Urinary bladder (tissue), 4 donors: ENCODE data around the gene CLHC1. TPM values are rescaled to one million over a fixed set of nuclear protein-coding genes. Genes with fewer than 3 reads are reported as not detected.
"Not testable (repeated sequence)": the region's sequence is repeated elsewhere in the genome, so short reads cannot be mapped to it uniquely, and the experiment has no call there.

Source experiments
- DNase-seq: peaks from one replicate; pipeline ENCODE4 v3.0.0-alpha.2; 2015; ENCODE audit errors: extremely low spot score
- H3K27ac ChIP-seq: one replicate; pipeline ENCODE4 v1.5.1; 2013; ENCODE audit warnings: low read depth, mild to moderate bottlenecking, moderate library complexity
- H3K36me3 ChIP-seq: one replicate; pipeline ENCODE4 v1.6.1; 2013; ENCODE audit warnings: mild to moderate bottlenecking, moderate library complexity; ENCODE audit not compliant: insufficient read depth
- H3K4me1 ChIP-seq: one replicate; pipeline ENCODE4 v1.6.1; 2013; ENCODE audit warnings: mild to moderate bottlenecking, moderate library complexity; ENCODE audit not compliant: insufficient read depth
- H3K4me3 ChIP-seq: one replicate; pipeline ENCODE4 v1.5.1; 2013; ENCODE audit warnings: low read depth, low read length
- WGBS: extraction: QIAGEN DNeasy Blood & Tissue Kit; methylation state at CpG from one replicate; pipeline ENCODE4 v1.1.7; 2013; 5-methylcytosine and 5-hydroxymethylcytosine counted together
- polyA plus RNA-seq: library from polyadenylated mRNA; stranded (reverse); fragments of 200-250 nt; gene quantifications from one replicate; pipeline ENCODE4 v1.2.3, GENCODE V29; 2013
- total RNA-seq: library from RNA; depleted of rRNA; stranded (reverse); fragments of >200 nt; gene quantifications from one replicate; pipeline ENCODE4 v1.2.3, GENCODE V29; 2014
- donor health status: healthy with polysubstance abuse.
- donor health status: healthy.

The CLHC1 gene
- total and polyA plus RNA-seq, 2 donors: 3.8 to 56.6 TPM

- H3K36me3 ChIP-seq: peaks cover 2% of the 10 kb centered on the region
- 92% methylated on average over 5 of the region's 5 CpGs for WGBS
- H3K27ac ChIP-seq: no peak overlapping the region
- no peak for DNase-seq
- no peaks in the 10 kb centered on the region for H3K4me1 ChIP-seq
- no peak overlapping the region for H3K4me3 ChIP-seq
Measured at GRCh38 chr2:55245411-55245810, 13.3 kb upstream of the CLHC1 start.

DNA sequence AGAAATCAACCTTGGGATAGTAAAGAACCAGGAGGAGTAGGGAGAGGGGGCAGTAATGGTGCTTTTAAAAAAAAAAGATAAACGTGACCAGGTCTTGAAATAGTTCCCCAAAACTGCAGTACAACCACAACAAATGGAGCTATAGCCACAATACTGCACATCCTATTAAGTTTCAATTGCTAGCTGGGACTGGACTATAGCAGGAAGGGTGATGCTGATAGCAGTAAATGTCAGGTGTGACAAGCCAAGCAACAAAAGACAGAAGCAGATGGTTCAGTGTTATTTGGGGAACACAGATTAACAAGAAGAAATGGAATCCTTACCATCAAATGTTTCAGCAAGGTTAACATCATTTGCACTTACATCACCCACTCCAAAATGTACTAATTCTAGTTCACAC lies 10.5 kb upstream of the CLHC1 start:
- 55% methylated on average over 1 of the region's 1 CpG for WGBS
- peaks cover 2% of the 10 kb centered on the region for H3K36me3 ChIP-seq
- no peaks in the 10 kb centered on the region for H3K4me1 ChIP-seq
- H3K27ac ChIP-seq: no peak overlapping the region
- DNase-seq: no peak
- H3K4me3 ChIP-seq: no peak overlapping the region

- H3K27ac ChIP-seq, DNase-seq, H3K4me3 ChIP-seq, H3K4me1 ChIP-seq, H3K36me3 ChIP-seq: not testable (repeated sequence)
- WGBS: 93% methylated on average over 8 of the region's 8 CpGs
Measured at GRCh38 chr2:55241582-55241981, 9.5 kb upstream of the CLHC1 start.

- no peak overlapping the region for H3K27ac ChIP-seq
- H3K36me3 ChIP-seq: peaks cover 5% of the 10 kb centered on the region
- no peak overlapping the region for H3K4me3 ChIP-seq
- no peak for DNase-seq
- no peaks in the 10 kb centered on the region for H3K4me1 ChIP-seq
- 67% methylated on average over 4 of the region's 4 CpGs for WGBS
Measured at GRCh38 chr2:55239656-55240222, 7.6 kb upstream of the CLHC1 start.

DNA sequence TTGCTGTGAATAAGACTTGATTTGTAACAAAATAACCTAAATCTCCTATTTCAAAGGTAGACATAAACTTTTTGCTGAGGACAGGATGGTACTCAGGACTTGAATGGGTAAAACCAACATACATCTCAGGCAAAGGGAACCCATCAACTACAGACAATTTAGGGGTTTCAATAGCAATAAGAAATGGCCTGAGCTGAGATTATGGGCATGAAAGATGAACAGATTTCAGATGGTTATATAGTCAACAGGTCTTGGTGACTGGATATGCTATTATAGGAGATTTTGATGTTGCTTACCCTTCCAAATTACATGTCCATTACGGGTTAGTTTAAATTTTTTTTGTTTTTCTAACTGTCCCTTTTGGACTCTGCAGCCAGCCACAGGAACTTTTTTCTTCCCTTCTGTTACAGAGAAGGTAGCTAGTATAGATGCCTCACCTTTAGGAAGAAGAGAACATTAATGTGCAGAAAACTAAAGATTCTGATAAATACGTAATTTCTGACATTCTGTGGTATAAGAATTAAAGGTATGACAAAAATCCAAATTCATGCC lies 5.0 kb upstream of the CLHC1 start:
- Histone ChIP-seq H3K27ac (no peak overlapping the region), H3K4me3 (no peak overlapping the region), H3K36me3 (peaks cover 3% of the 10 kb centered on the region), H3K4me1 (peaks cover 4% of the 10 kb centered on the region)
- 72% methylated on average over 2 of the region's 2 CpGs for WGBS
- DNase-seq: no peak

DNA sequence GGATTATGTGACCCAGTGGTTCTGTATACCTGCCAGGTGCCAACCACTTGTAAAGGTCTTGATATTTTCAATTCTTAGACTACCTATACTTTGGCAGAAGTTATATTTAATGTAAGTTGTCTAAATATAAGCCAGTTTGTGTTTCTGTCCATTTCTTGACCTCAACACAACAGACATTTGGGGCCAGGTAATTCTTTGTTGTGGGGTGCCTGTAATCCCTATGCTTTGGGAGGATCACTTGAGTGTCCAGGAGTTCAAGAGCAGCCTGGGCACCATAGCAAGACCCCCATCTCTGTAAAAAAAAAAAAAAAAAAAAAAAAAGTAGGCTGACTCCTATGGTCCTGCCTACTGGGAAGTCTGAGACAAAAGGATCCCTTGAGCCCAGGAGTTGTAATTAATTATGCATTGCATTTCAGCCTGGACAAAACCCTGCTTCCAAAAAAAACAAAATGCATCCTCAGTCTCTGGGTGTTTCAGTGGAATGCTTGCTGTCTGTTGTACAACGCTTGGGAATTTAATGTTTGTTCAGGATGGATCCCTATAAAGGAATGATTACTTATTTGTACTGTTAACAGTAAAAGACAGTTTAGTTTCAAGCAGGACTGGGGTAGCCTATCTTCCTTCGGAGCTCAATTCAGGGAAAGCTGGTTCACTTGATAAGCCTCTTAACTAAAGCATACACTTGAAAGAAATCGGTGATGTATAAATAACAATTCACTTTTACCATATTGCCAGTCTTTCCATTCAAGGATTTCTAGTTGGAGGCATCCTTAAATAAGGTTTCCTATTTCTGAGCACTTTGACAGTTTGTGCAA lies 3.8 kb upstream of the CLHC1 start:
- no peak for DNase-seq
- Histone ChIP-seq H3K27ac (no peak overlapping the region), H3K36me3 (peaks cover 3% of the 10 kb centered on the region), H3K4me1 (peaks cover 4% of the 10 kb centered on the region), H3K4me3 (no peak overlapping the region)
- 91% methylated on average over 3 of the region's 3 CpGs for WGBS

DNA sequence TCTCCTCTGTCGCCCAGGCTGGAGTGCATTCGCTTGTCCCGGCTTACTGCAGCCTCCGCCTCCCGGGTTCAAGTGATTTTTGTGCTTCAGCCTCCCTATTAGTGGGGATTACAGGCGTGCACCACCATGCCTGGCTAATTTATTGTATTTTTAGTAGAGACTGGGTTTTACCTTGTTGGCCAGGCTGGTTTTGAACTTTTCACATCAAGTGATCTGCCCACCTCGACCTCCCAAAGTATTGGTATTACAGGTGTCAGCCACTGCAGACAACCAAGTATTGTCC lies 1.5 kb upstream of the CLHC1 start:
- Histone ChIP-seq H3K4me3 (peak overlapping the region; percentile 96), H3K36me3 (peaks cover 3% of the 10 kb centered on the region), H3K27ac (no peak overlapping the region), H3K4me1 (peaks cover 4% of the 10 kb centered on the region)
- no peak for DNase-seq
- 72% methylated on average over 7 of the region's 7 CpGs for WGBS

DNA sequence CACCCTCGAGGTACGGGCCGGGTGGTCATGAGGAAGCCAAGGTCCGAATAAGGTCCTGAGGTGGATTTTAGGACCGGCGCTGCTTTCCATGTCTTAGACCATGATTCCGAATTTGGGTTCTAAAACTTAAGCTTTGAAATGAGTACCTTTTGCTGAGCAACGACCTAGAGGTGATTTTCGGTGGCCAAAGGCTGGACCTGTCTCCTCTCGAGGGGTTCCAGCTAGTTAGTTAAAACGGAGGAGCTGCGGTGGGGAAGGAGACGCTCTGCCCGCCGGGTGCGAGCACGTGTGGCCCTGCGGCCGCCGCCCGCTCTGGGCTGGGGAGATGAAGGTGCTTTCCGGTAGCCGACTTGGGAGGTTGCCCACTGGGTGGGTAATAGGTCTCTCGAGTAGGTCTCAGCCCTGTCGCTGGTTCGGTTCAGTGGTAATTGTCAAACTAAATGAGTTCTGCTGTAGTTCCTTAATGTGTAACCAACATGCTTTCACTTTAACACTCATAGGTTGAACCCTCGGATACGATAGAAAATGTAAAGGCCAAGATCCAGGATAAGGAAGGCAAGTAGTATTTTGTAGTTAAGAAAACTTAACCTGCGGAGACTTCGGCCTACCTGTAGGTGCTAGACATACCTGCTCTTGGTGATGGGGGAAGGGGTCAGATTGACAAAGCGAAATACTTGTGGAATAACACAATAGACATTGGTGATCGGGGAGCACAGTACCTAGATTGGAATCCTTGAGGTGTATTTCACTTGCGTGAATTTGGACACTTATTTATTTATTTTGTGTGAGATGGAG lies 967 bp upstream of the CLHC1 start:
- 5% methylated on average over 33 of the region's 33 CpGs for WGBS
- DNase-seq: no peak
- peaks cover 5% of the 10 kb centered on the region for H3K4me1 ChIP-seq
- peak overlapping the region; percentile 82 for H3K27ac ChIP-seq
- peaks cover 3% of the 10 kb centered on the region for H3K36me3 ChIP-seq
- H3K4me3 ChIP-seq: peak overlapping the region; percentile 96

- DNase-seq: no peak
- 7% methylated on average over 13 of the region's 13 CpGs for WGBS
Measured at GRCh38 chr2:55231546-55232083, 478 bp downstream of the CLHC1 start.

GRCh38 chr2:55230551-55230950 lies 1.5 kb downstream of the CLHC1 start:
- 98% methylated on average over 3 of the region's 3 CpGs for WGBS

More at GRCh38 chr2:55231546-55232083, 478 bp downstream of the CLHC1 start:
- Histone ChIP-seq H3K4me3 (peak overlapping the region; percentile 96), H3K36me3 (no peaks in the 10 kb centered on the region), H3K4me1 (peaks cover 7% of the 10 kb centered on the region), H3K27ac (peak overlapping the region; percentile 72)

DNA sequence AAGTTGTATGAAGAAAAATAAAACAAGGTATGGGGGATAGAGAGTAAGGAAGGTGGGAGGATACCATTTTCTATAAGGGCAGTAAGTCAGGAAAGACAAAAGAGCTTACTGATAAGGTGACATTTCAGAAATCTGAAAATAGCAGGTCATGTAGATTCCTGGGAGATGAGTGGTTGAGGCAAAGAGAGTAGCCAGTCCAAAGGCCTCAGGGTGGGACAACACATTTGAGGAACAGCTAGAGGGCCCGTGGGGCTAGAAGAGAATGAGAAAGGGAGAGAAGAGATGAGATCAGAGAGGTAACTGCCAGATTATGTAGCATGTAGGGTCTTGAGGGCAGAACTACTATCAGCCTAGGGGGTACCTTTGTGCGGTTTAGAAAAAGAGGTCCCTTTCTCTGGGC lies 2.9 kb downstream of the CLHC1 start:
- Histone ChIP-seq H3K4me1 (peaks cover 7% of the 10 kb centered on the region), H3K27ac (no peak overlapping the region), H3K36me3 (no peaks in the 10 kb centered on the region), H3K4me3 (no peak overlapping the region)
- no peak for DNase-seq
- WGBS: 91% methylated on average over 2 of the region's 2 CpGs

More at GRCh38 chr2:55230551-55230950, 1.5 kb downstream of the CLHC1 start:
- Histone ChIP-seq H3K4me3 (no peak overlapping the region), H3K36me3 (no peaks in the 10 kb centered on the region), H3K4me1 (peaks cover 7% of the 10 kb centered on the region), H3K27ac (no peak overlapping the region)
- no peak for DNase-seq

- Histone ChIP-seq H3K4me1 (peaks cover 3% of the 10 kb centered on the region), H3K36me3 (no peaks in the 10 kb centered on the region), H3K27ac (no peak overlapping the region), H3K4me3 (no peak overlapping the region)
- DNase-seq: no peak
Measured at GRCh38 chr2:55228226-55228563, 3.9 kb downstream of the CLHC1 start.

DNA sequence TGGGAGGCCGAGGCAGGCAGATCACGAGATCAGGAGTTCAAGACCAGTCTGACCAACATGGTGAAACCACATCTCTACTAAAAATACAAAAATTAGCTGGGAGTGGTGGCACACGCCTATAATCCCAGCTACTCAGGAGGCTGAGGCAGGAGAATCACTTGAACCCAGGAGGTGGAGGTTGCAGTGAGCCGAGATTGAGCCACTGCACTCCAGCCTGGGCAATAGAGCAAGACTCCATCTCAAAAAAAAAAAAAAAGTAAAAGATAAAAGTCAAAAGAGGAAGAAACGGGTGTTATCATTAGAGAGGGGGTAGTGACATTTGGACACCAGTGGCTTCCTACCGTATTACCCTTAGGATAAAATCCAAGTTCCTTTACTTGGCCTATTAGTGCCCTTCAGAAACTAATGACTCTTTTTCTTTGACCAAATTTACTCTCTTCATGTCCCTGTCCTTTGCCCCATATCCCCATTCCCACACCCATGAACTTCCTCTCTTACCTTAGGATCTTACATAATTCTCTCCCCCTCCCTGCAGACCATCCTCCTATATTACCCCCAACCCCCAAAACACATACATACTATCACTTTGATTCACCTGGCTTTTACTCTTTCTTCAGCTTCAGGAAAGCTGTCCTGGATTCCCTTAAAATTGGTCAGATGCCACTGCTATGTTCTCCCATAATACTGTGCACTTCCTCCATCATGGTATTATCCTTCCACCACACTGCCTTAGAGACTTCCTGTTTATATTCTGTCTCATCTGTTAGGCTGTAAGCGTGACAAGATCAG lies 4.5 kb downstream of the CLHC1 start:
- not testable (repeated sequence) for DNase-seq, H3K36me3 ChIP-seq, H3K4me1 ChIP-seq, H3K27ac ChIP-seq, H3K4me3 ChIP-seq
- WGBS: 77% methylated on average over 7 of the region's 7 CpGs
